C4-2B (cell line): ENCODE data around the gene EEPD1.

ENCODE experiments used
- H3K27ac ChIP-seq: fragments of 450-650 bp; 2 replicates; pipeline ENCODE4 v1.5.1; 2017
- ZFX ChIP-seq: fragments of 450-650 bp; IDR thresholded peaks from 2 replicates; pipeline ENCODE4 v1.6.1; 2017
- TF ChIP-seq, protein P1 (sequence below): fragments of 450-650 bp; conservative IDR thresholded peaks from 2 replicates; pipeline ENCODE4 v1.5.1; 2017; ENCODE audit warnings: mild to moderate bottlenecking

EEPD1 gene

DNA sequence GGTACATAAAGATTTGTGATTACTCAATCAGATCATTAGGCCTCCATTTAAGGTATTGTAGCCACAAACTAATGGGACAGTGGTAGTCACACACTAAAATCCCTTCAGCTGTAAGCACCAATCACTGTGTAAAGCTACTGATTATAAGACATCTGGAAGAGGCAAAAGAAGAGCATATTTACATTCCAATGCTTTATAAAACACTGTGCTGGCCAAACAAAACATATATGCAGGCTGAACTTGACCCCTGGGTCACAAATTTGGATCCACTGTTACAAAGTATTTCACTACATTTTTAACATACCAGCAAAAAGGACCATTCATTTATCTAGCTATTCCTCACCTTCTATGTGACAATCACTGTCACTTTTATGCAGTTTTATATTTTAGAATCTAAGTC lies 195.2 kb downstream of the EEPD1 start:
- H3K27ac ChIP-seq: no peak overlapping the region
- TF ChIP-seq ZFX: no peak
- TF ChIP-seq, protein P1, sequence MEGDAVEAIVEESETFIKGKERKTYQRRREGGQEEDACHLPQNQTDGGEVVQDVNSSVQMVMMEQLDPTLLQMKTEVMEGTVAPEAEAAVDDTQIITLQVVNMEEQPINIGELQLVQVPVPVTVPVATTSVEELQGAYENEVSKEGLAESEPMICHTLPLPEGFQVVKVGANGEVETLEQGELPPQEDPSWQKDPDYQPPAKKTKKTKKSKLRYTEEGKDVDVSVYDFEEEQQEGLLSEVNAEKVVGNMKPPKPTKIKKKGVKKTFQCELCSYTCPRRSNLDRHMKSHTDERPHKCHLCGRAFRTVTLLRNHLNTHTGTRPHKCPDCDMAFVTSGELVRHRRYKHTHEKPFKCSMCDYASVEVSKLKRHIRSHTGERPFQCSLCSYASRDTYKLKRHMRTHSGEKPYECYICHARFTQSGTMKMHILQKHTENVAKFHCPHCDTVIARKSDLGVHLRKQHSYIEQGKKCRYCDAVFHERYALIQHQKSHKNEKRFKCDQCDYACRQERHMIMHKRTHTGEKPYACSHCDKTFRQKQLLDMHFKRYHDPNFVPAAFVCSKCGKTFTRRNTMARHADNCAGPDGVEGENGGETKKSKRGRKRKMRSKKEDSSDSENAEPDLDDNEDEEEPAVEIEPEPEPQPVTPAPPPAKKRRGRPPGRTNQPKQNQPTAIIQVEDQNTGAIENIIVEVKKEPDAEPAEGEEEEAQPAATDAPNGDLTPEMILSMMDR: no peak

GRCh38 chr7:36348771-36349170 lies 195.7 kb downstream of the EEPD1 start:
- H3K27ac ChIP-seq: no peak overlapping the region
- TF ChIP-seq ZFX: no peak

DNA sequence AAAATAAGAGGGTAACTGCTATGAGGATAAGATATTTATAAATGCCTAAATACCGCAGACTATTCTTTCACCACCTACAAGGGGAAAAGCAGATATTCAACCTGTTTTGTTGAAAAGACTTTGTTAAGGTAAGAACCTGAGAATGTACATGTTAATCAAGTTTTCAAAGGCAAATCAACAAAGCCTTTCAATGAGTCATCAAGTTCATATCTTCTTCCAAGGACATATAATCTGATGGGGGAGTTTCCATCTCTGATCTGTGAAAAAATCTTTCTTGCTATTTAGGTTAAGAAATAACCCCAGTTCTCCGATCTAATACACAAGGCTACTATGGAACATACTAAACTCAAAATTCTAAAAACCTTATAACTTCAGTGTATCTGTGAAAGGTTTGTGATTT lies 196.6 kb downstream of the EEPD1 start:
- TF ChIP-seq ZFX: no peak
- TF ChIP-seq, protein P1: no peak

More for the DNA sequence above, 196.6 kb downstream of the EEPD1 start:
- H3K27ac ChIP-seq: no peak overlapping the region
